Myocyte (in vitro differentiated cells): ENCODE results near the gene PSMA1. TPM values are rescaled to one million over a fixed set of nuclear protein-coding genes. Genes with fewer than 3 reads are reported as not detected.
"Not testable (repeated sequence)": the region's sequence is repeated elsewhere in the genome, so short reads cannot be mapped to it uniquely, and the experiment has no call there.

Source experiments
- DNase-seq: peaks from one replicate; pipeline ENCODE4 v3.0.0-alpha.2; 2012; ENCODE audit warnings: low read depth
- polyA plus RNA-seq: library from polyadenylated mRNA; unstranded; fragments of >200 nt; gene quantifications from one replicate; pipeline ENCODE4 v1.2.1, GENCODE V29; 2012; ENCODE audit warnings: missing spikeins
- total RNA-seq: library from RNA; depleted of rRNA; stranded (reverse); fragments of >200 nt; gene quantifications from 2 replicates; pipeline ENCODE4 v1.2.3, GENCODE V29; 2014

Gene PSMA1
- 193 and 196 TPM in 2 replicates for total RNA-seq
- polyA plus RNA-seq: 157 TPM

DNA sequence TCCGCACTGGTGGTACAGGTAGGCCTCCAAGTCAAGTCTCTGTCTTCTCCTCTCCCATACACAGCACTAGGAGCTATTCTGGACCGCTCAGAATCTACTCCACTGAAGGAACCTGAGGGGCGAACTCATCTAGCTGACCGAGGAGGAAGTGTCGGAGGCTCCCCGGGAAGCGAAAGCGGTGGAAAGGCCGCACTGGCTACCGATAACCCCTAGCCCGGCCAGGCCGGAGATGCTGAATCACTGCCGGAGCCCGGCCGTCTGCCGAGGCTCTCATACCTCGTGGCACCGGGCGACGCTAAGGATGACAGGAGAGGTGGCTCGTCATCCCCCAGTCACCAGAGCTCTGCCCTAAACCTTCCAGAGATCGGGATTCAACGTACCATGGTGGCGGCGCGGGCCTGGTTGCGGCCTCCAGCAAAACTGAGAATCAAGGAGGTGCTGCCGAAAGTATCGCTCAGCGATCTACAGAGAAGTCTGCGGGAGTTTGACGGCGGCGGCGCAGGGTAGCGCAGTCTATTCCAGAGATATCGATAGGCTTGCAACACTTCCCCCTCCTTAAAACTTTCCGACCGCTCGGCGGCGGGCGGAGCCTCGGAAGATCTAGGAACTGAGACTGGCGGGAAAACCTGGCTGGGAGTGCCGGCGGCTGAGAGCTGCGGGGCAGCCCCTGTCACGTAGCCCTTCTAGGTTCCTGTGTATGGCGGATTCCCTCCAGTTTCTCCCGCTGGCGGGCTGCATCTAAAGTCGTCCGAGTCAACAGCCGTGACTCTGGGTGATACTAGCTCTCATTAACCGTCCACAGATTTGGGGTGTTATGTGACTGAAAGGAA lies at the start of gene PSMA1:
PSMA1 (minus strand) TSS at position 470 of the 830 bp plus-strand sequence; CDS start at position 383, 87 bp downstream.
- peak; percentile 96 for DNase-seq

DNA sequence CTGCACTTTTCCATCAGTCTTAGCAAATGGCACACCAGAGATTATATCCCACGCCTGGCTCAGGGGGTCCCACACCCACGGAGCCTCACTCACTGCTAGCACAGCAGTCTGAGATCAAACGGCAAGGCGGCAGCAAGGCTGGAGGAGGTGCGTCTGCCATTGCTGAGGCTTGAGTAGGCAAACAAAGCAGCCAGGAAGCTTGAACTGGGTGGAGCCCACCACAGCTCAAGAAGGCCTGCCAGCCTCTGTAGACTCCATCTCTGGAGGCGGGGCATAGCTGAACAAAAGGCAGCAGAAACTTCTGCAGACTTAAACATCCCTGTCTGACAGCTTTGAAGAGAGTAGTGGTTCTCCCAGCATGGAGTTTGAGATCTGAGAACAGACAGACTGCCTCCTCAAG lies 49.3 kb upstream of the PSMA1 start:
- not testable (repeated sequence) for DNase-seq

DNA sequence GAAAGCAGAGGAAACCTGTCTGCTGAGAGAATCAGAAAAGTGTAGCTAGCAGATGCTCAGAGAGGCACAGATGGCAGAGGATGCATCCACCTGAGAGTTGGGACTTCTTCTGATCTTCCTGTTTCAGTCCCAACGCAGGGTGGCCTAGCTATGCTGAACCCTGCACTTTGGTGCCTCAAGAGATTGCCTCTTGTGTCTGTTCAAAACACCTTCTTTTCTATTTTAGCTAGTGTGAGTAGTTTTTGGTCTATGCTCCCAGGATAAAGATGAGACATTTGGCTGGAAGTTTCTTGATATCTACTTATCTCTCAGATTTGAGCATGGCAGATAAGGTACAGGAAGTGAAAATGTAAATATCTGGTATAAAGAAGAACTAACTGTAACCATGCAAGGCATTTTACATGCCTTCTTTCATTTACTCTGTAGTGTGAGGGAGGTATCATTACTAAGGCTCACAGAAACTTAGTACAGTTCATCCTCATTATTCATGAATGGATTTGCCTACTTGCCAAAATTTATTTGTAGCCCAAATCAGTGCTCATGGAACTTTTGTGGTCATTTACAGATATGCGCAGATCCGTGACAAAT lies 47.0 kb upstream of the PSMA1 start:
- DNase-seq: no peak

DNA sequence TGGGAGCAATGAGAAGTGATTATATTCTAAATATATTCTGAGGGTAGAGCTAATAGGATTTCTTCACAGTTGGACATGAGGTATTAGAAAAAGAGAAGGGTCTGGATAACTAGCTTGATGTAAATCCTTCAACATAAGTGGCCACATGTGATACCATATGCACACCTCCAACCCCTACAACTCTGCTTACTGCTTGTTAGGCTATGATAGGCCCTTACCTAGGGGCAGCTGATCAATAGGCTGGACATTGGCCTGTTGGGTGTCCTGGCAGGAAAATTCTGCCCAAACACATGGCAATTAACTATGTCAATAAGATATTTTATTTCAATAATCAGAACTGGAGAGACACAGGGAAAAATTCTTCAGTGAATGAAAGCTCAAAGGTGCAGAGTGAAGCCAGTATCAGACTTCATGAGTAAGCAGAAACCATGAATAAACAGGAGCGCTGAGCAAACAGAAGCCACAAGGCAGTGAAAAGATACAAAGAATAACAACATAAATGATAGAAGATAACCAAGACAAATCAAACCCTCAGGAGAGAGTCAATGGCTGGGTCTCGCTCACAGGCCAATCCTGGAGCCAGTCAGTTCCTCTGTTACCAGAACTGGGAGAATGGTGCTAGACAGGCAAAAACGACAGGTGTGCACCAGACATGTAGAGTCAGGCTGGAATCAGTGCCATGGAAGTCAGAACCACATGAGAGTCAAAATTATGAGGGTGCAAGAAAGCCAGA lies 46.3 kb upstream of the PSMA1 start:
- no peak for DNase-seq

DNA sequence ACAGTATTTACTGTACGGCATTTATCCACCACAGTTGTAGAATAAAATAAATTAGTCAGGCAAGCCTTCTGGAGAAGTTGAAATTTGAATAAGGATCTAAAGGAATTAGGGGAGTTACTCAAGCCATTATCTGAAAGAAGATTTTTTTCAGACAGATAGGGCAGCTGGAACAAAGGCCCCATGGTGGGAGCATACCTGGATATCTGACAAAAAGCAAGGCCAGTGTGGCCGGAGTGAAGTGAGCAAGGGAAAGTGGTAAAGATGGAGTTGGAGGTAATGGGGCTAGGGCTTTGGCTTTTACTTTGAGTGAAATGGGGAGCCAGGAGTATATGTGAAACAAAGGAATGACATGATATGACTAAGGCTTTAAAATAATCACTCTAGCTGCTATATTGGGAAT lies 45.7 kb upstream of the PSMA1 start:
- DNase-seq: no peak

DNA sequence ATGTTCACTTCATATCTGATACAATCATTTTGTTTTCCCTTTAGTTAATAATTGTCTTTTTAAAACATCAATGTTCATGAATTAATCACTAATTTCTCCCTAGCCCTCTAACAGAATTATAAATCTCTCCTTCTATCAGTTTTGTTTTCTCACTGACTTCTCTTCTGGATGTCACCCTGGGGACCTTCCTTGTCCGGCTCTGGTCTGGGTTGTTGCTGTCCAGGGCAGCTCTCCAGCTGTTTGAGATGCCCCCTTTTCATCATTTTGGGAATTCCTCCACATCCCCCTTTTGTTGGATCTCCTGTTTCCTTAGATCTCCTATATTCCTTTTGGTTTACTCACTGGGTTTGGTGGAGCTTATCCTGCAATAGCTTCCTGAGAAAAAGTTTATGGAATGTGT lies 35.6 kb upstream of the PSMA1 start:
- DNase-seq: no peak

DNA sequence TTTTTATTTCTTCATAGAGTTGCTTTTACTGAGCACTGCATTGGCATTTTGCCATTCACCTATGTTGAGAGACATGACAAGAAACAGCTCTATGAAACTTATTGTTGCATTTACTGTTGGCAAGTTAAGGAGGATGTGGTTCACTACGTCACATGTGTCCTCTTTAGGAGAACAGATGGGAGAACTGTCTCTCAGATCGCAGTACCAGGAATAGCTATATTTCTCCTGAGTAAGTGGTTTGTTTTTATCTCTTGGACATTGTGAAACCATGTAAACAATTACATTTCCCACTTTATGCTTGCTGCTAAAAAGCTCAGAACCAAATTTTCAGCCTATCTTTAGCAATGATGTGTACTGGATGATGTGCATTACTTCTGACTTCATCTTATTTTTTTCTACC lies 34.8 kb upstream of the PSMA1 start:
- DNase-seq: peak; percentile 32

DNA sequence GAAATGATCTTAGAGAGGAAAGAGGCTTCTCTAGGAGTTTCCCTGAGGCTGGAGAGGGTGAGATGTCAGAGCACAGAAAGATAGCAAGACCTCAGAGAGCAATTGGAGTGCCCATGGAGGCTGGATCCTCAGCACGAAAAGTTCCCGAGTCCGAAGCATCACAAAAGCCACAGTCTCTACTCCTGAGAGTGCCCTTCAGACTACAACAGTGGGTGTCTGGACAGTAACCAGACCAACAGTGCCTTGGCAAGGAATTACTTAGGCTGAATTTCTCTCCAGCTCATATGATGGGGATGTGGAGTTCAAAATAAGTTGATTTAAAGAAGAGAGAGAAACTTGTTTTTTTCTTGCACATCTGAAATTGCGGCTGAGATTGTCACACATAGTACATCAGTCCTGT lies 31.9 kb upstream of the PSMA1 start:
- DNase-seq: no peak

DNA sequence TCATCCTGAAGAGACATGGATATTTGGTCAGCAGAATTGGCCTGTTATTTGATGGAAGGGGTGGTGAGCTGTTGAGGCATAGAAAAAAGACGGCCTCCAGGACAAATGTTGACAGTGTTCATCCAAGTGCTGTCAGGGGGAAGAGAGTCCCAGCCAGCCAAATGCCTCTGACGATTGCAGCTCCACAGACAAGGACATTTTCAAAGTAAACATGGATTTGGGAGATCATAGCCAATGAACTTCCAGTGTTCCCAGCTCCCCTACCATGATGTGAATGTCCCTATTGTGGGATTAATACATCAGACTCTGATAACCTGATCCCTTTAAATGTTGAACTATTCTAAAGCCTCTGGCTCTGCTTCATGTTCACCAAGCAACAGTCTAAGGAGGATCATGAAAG lies 31.2 kb upstream of the PSMA1 start:
- no peak for DNase-seq

DNA sequence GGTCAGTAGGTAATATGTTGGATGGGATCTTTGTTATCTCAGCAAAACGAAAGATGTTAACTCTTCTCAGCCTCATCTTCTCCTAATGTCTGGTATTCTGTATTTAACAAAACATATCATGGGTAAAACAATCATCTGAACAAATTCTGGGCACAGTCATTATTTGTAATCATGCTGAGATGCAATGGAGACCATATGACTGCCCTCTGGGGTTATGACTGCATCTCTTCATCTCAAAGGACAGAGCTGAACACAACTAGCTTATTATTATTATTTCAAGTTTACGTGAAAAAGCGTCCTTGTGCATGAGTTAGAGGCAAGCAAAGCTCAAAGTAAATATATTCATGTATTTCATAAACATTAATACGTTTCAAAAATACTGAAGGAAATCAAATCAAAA lies 29.7 kb upstream of the PSMA1 start:
- DNase-seq: no peak

DNA sequence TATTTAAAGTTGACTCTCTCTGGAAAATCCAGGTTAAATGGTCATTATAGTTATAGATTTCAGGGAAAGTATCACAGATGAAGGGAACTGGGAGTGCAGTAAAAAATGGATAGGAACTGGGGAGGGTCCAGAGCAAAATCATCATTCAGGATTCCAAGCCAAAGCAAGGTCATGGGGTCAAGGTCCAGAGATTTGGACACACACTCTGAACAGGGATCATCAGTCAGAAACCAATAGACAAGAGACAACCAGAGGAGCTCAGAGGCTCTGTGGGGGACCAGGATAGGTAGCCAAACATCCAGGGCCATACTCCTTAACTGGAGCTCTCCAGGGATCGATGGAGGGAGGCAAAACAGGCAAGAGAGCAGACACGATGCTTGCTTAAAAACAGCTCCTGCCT lies 27.3 kb upstream of the PSMA1 start:
- no peak for DNase-seq

DNA sequence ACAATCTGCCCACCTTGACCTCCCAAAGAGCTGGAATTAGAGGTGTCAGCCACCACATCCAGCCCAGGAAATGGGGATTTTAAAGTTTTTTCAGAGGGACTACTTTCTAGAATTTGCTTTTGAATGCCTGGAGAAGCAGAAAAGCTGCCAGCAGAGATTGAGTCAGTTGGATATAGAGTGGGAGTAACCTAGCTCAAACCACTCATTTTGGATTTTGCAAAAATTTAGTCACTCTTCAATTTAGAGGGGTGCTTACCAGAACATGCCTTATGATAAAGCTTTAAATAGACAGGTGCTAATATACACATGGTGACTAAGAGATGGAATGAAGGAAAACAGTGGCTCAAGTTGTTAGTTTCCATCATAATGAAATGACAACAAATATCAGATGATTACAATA lies 26.5 kb upstream of the PSMA1 start:
- no peak for DNase-seq

DNA sequence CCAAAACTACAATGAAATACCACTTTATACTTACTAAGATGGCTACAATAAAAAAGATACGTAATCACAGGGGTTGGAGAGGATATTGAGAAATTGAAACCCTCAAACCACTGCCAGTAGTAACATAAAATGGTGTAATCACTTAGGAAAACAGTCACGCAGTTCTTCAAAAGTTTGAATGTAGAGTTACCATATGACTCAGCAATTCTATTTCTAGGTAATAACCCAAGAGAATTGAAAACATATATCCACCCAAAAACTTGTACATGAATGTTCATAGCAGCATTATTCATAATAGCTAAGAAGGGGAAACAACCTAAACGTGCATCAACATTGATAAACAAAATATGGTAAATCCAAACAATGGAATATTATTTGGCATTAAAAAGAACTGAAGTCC lies 24.4 kb upstream of the PSMA1 start:
- DNase-seq: no peak

DNA sequence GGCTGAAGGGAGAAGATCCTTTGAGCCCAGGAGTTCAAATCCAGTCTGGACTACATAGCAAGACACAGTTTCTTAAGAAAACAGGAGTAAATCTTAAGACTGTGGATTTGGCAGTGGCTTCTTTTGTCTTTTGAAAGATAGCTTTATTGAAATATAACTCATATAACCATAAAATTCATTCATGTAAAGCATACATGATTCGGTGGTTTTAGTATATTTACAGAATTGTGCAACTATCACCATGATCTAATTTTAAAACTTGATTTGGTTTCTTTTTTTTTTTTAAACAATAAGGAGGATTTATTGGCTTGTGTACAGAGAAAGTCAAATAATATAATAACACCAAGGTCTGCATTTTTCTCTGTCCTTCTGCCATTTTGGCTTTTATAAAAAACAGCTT lies 23.1 kb upstream of the PSMA1 start:
- no peak for DNase-seq

DNA sequence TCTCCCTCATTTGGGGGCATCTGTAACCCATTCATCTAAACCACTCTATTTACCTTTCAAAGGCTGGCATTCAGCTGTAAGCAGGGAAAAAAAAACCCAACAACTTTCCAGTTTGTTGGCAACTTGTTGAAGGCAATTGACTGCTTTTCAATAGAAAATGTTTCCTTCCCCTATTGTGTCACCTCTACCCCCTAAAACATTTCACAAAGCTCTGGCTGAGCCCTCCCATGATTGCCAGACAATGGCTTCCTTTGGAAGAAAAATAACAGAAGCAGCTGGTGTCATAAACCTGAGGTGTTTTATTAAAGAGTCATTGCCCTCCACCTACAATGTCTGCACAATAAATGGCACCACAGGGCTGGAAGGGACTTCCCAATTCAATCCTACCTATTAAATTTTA lies 22.1 kb upstream of the PSMA1 start:
- no peak for DNase-seq

DNA sequence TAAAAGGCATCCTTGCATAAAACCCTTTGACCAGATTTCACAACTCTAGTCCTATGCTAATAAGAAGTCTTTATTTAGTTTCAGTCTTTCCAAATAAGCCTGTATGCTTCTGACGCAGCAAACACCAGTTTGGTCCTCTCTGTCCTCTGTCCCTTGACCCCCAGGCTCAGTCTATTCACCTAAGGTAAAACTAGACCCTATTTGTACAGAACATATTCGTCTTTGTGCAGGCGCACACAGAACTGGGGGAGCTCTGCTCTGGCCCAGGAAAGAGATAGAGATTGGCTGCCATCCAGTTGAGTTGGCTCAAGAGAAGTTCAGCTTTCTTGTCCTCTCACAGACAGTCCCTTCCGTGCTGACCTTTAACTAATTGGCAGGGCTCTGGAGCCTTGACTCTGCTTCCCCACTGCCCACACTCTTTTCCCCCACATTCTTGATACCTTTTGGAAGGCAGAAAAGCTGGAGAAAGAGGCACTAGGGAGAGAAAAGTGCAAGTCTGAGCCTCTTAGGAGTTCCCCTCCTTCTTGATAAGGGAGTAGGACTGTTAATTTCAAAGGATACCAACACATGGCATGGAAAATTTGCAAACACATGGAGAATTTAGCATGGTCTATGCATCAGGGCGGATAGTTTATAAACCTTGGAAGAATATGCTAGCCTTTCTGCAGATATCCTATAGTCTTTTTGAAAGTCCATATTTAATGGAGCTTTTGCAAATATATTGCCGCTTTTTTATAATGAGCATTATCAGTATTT lies 21.2 kb upstream of the PSMA1 start:
- no peak for DNase-seq

DNA sequence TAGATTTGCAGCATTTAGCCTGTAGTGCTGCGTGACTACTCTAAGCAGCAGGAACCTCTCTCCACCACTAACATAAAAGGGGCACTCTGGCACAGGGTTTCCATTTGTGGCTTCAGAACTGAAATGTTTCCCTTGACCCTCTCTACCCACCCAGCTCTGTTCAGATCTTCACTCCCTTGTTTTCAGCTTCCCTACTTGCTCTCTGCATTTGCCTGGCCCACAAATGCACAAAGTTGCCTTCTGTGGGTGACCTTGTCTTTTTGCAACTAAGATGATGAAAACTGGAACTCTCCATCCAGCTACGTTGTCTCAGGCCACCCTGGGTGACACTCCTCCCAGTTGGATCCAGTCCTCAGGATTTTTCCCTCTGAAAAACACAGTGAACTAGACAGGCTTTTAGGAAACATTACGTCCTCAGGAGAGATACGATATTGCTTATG lies 19.8 kb upstream of the PSMA1 start:
- DNase-seq: no peak

DNA sequence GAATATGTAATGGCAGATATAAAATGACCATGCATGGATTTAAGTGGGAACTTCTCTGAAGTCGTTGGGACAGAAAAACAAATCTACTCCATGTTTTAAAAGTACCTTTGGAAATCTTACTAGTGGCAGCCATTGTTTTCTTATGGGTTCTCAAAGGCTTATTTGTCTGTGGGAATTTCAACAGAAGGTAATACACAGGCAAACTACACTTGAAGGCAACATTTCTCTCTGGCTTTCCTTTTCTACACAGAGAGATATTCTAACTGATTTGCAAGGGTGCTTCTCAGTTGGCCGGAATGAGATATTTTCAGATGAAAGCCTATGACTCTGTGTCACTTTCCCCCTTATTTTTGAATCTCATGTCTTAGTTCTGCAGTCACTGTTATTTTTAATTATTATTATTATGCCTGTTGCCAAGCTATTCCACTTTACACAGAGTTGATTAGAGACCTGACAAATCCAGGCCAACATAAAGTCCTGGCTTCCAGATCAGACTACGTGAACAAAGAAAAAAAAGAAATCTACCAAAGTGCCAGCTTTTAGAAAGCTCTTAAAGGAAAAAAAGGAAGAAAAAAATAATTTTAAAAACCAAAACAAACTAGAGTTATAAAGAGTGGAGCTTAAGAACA lies 18.9 kb upstream of the PSMA1 start:
- DNase-seq: no peak

DNA sequence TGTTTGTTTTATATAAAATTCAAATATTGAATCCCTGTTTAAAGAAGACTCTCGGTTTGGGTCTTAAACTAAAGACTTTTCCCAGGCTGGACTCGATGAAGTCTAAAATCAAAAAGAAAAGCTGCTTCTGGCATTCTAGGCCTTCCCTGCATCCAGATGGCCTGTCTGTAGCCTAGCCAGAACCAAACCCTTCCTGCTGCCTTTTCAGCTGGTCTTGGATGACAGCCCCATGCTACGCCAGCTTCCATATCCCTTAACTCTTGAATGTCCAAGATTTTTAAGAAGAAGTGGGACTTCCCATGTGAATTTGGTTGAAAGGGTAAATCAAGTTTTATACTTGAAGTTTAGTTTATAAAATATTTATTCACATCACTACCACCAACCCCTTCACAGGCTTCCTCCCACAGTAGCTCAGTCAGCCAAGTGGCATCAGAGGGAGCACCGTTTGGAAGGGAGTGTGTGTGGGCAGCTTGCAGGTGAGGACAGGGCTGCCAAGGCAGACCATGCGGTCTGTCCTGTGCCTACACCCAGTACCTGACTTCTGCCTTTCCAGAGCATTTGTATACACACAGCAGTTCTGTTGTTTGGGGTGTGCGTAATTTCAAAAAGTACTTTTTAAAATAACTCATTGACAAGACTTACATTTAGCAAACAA lies 18.2 kb upstream of the PSMA1 start:
- DNase-seq: no peak

DNA sequence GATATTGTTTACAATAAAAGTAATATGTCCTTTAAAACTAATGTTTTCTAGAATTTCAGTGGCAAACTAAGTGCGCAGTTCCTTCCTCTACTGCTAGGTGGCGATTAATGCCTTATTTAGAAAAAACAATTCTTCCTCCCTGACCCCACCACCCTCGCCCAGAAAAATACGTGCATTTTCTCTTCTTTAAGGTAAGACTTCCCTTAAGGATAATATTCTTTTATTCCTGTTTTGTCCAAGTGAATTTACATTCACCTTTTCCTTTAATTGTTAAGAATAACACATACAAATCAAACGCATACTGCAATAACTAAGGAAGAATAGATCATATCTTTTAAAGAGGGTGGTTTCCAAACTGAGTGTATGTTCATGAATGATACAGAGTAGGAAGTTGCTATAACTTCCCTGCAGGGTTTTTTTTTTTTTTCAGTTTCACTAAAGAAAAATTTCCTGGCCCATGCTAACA lies 17.0 kb upstream of the PSMA1 start:
- peak; percentile 34 for DNase-seq
